HCT116 (cell line): ENCODE data around the gene COBL. TPM values are rescaled to one million over a fixed set of nuclear protein-coding genes. Genes with fewer than 3 reads are reported as not detected.

Experiments
- ATAC-seq: fragments of 200-7000 bp; cut with Tn5 transposase; 2 replicates; pipeline ENCODE4 v1.9.1; 2020; ENCODE audit warnings: mild to moderate bottlenecking, moderate library complexity
- BruUV-seq: library from RNA; stranded (reverse); fragments of 400-500 nt; replicated peaks from 2 replicates; lab custom pipeline; 2021; lab: Mats Ljungman, UMichigan
- CTCF ChIA-PET: fragments of 300-600 bp; sonication (Branson Sonifier 250); formaldehyde crosslinking; loops from one replicate; lab custom pipeline; 2021; ENCODE audit warnings: antibody characterized with exemption; lab: Charles Lee
- POLR2A ChIA-PET: fragments of 300-600, 350-600 bp; sonication (Branson Sonifier 250); formaldehyde crosslinking; loops from one replicate; lab custom pipeline; 2021; ENCODE audit warnings: antibody characterized with exemption; lab: Charles Lee
- RAD21 ChIA-PET, 2 experiments: fragments of 300-600 bp; sonication (Branson Sonifier 250); formaldehyde crosslinking; loops; one replicate each; lab custom pipeline; 2023; ENCODE audit warnings: low total read pairs in 2 of 2; ENCODE audit not compliant: uncharacterized antibody in 2 of 2, unreplicated experiment in 2 of 2, low non-redundant PET in 1 of 2; lab: Charles Lee
- DNase-seq: peaks from one replicate; pipeline ENCODE4 v3.0.0-alpha.2; 2010; ENCODE audit warnings: low read depth, low spot score
- H2AFZ ChIP-seq: fragments of 200-600 bp; shearing (Covaris generic), sonication (generic); 2 replicates; pipeline ENCODE4 v1.6.1; 2017; ENCODE audit warnings: low read depth, mixed run types, mixed read lengths, antibody characterized with exemption, low read length; ENCODE audit not compliant: poor library complexity, severe bottlenecking
- H3K27ac ChIP-seq: 2 replicates; pipeline ENCODE4 v1.5.1; 2012; ENCODE audit warnings: low read depth, low read length
- H3K27me3 ChIP-seq: fragments of 200-600 bp; sonication (generic); 2 replicates; pipeline ENCODE4 v1.6.1; 2016; ENCODE audit warnings: mixed run types, low read length, mixed read lengths; ENCODE audit not compliant: insufficient read depth
- H3K36me3 ChIP-seq, 2 experiments: fragments of 200-500 bp in 1 of 2; fragments of 200-600 bp in 1 of 2; sonication (Bioruptor generic) in 1 of 2; sonication (generic) in 1 of 2; 2 replicates each; pipeline versions ENCODE4 v1.5.1 to v1.6.1; 2014 to 2016; ENCODE audit warnings: low read length in 2 of 2, inconsistent platforms in 1 of 2, mixed read lengths in 1 of 2, mixed run types in 1 of 2; ENCODE audit not compliant: insufficient read depth in 2 of 2, control insufficient read depth in 1 of 2
- H3K4me1 ChIP-seq, 2 experiments: fragments of 200-600 bp in 1 of 2; sonication (generic) in 1 of 2; 2 replicates each; pipeline versions ENCODE4 v1.5.1 to v1.6.1; 2012 to 2017; ENCODE audit warnings: low read length in 2 of 2, inconsistent platforms in 1 of 2, mild to moderate bottlenecking in 1 of 2, mixed read lengths in 1 of 2, mixed run types in 1 of 2, moderate library complexity in 1 of 2; ENCODE audit not compliant: insufficient read depth in 2 of 2, control insufficient read depth in 1 of 2
- H3K4me2 ChIP-seq: fragments of 200-600 bp; sonication (generic); 2 replicates; pipeline ENCODE4 v1.6.1; 2017; ENCODE audit warnings: mixed run types, low read length, mixed read lengths
- H3K4me3 ChIP-seq, 2 experiments: fragments of 200-600 bp in 1 of 2; sonication (generic) in 1 of 2; replicated peaks in 1 of 2; 2 replicates each; pipeline ENCODE4 v1.5.1; 2011 to 2016; ENCODE audit warnings: low read length in 2 of 2, control low read depth in 1 of 2, low read depth in 1 of 2, mild to moderate bottlenecking in 1 of 2, mixed read lengths in 1 of 2, mixed run types in 1 of 2
- H3K79me2 ChIP-seq: fragments of 200-600 bp; sonication (generic); 2 replicates; pipeline ENCODE4 v1.6.1; 2017; ENCODE audit warnings: mild to moderate bottlenecking, mixed run types, low read length, moderate library complexity, mixed read lengths; ENCODE audit not compliant: insufficient read depth
- H3K9ac ChIP-seq: fragments of 200-600 bp; sonication (generic); 2 replicates; pipeline ENCODE4 v1.6.1; 2016; ENCODE audit warnings: low read length, mixed read lengths
- H3K9me2 ChIP-seq: fragments of 200-600 bp; sonication (generic), shearing (Covaris generic); 2 replicates; pipeline ENCODE4 v1.6.1; 2017; ENCODE audit warnings: mixed run types, mild to moderate bottlenecking, moderate library complexity; ENCODE audit not compliant: insufficient read depth
- H3K9me3 ChIP-seq, 2 experiments: fragments of 200-500 bp in 1 of 2; fragments of 200-600 bp in 1 of 2; sonication (Bioruptor generic) in 1 of 2; sonication (generic) in 1 of 2; 2 replicates each; pipeline ENCODE4 v1.6.1; 2014 to 2017; ENCODE audit warnings: low read length in 2 of 2, mixed read lengths in 2 of 2, inconsistent platforms in 1 of 2, low read depth in 1 of 2, mild to moderate bottlenecking in 1 of 2, mixed run types in 1 of 2, moderate library complexity in 1 of 2; ENCODE audit not compliant: control insufficient read depth in 1 of 2, insufficient read depth in 1 of 2
- H4K20me1 ChIP-seq: fragments of 200-600 bp; sonication (generic), shearing (Covaris generic); 2 replicates; pipeline ENCODE4 v1.6.1; 2017; ENCODE audit warnings: mixed run types, mild to moderate bottlenecking, moderate library complexity; ENCODE audit not compliant: insufficient read depth
- EGR1 ChIP-seq: IDR thresholded peaks from 2 replicates; pipeline ENCODE4 v1.6.1; 2012; ENCODE audit warnings: low read depth
- EZH2phosphoT487 ChIP-seq: fragments of 200-600 bp; IDR thresholded peaks from 2 replicates; pipeline ENCODE4 v1.6.1; 2018; ENCODE audit warnings: antibody characterized with exemption, borderline replicate concordance
- POLR2A ChIP-seq: IDR thresholded peaks from 2 replicates; pipeline ENCODE4 v1.7.0; 2011; ENCODE audit warnings: borderline replicate concordance; ENCODE audit not compliant: insufficient read depth, insufficient read length; ENCODE audit errors: extremely low read depth
- RAD21 ChIP-seq: IDR thresholded peaks from 2 replicates; pipeline ENCODE4 v1.6.1; 2012; ENCODE audit warnings: low read depth, mild to moderate bottlenecking
- SIN3A ChIP-seq: IDR thresholded peaks from 2 replicates; pipeline ENCODE4 v1.6.1; 2012; ENCODE audit warnings: low read depth
- intact Hi-C: fragments of 100-400 bp; cut with micrococcal nuclease; formaldehyde crosslinking; loops from 2 replicates; pipeline ENCODE4 v1.10.0; 2022
- total RNA-seq: library from RNA; stranded (reverse); gene quantifications from one replicate; pipeline ENCODE4 v1.2.1, GENCODE V29; 2021; ENCODE audit not compliant: unreplicated experiment
- TF ChIP-seq, protein P1 (sequence below): IDR thresholded peaks from 2 replicates; pipeline ENCODE4 v1.6.1; 2011; ENCODE audit warnings: mild to moderate bottlenecking, low read length, moderate library complexity; ENCODE audit not compliant: insufficient replicate concordance; ENCODE audit errors: extremely low read depth
- TF ChIP-seq, protein P2 (sequence below): IDR thresholded peaks from 2 replicates; pipeline ENCODE4 v1.6.1; 2012
- TF ChIP-seq, protein P3 (sequence below): IDR thresholded peaks from 2 replicates; pipeline ENCODE4 v1.6.1; 2012; ENCODE audit warnings: low read depth

COBL gene
- total RNA-seq, 1 experiment from 2014 or later = 19.3 TPM

DNA sequence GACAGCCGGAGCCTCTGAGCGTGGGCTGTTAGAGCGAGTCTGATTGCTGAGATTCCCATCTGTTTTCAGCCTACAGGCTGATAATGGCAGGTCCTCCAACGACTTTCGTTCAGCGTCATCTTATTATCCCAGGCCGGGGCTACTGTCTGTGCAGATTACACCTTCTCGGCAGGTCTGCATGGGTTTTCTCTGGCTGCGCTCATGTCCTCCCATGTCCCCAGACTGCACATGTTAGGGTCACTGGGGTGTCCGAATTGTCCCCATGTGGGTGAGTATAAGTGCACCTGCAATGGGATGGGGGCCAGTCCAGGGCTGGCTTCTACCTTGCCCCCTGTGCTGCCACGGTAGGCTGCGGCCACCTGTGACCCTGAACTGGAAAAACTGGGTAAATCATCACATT, 257.8 kb downstream of the COBL start:
- Histone ChIP-seq H3K9me3 (no peaks in the 10 kb centered on the region), H2AFZ (no peak overlapping the region), H3K9ac (no peak overlapping the region), H3K27me3 (no peaks in the 10 kb centered on the region), H3K4me3 (no peak overlapping the region), H3K4me2 (no peak overlapping the region), H3K9me2 (no peaks in the 10 kb centered on the region), H3K4me1 (no peaks in the 10 kb centered on the region), H3K27ac (no peak overlapping the region), H4K20me1 (no peaks in the 10 kb centered on the region), H3K36me3 (no peaks in the 10 kb centered on the region), H3K79me2 (no peaks in the 10 kb centered on the region)
- DNase-seq (no peak), ATAC-seq (no peak)
- RAD21 ChIA-PET = no interaction called here
- CTCF ChIA-PET = no interaction called here
- intact Hi-C loops = no loop called here
- no peak for TF ChIP-seq RAD21
- TF ChIP-seq, protein P1, sequence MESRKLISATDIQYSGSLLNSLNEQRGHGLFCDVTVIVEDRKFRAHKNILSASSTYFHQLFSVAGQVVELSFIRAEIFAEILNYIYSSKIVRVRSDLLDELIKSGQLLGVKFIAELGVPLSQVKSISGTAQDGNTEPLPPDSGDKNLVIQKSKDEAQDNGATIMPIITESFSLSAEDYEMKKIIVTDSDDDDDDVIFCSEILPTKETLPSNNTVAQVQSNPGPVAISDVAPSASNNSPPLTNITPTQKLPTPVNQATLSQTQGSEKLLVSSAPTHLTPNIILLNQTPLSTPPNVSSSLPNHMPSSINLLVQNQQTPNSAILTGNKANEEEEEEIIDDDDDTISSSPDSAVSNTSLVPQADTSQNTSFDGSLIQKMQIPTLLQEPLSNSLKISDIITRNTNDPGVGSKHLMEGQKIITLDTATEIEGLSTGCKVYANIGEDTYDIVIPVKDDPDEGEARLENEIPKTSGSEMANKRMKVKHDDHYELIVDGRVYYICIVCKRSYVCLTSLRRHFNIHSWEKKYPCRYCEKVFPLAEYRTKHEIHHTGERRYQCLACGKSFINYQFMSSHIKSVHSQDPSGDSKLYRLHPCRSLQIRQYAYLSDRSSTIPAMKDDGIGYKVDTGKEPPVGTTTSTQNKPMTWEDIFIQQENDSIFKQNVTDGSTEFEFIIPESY = no peak
- TF ChIP-seq, protein P2, sequence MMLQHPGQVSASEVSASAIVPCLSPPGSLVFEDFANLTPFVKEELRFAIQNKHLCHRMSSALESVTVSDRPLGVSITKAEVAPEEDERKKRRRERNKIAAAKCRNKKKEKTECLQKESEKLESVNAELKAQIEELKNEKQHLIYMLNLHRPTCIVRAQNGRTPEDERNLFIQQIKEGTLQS = no peak
- TF ChIP-seq, protein P3, sequence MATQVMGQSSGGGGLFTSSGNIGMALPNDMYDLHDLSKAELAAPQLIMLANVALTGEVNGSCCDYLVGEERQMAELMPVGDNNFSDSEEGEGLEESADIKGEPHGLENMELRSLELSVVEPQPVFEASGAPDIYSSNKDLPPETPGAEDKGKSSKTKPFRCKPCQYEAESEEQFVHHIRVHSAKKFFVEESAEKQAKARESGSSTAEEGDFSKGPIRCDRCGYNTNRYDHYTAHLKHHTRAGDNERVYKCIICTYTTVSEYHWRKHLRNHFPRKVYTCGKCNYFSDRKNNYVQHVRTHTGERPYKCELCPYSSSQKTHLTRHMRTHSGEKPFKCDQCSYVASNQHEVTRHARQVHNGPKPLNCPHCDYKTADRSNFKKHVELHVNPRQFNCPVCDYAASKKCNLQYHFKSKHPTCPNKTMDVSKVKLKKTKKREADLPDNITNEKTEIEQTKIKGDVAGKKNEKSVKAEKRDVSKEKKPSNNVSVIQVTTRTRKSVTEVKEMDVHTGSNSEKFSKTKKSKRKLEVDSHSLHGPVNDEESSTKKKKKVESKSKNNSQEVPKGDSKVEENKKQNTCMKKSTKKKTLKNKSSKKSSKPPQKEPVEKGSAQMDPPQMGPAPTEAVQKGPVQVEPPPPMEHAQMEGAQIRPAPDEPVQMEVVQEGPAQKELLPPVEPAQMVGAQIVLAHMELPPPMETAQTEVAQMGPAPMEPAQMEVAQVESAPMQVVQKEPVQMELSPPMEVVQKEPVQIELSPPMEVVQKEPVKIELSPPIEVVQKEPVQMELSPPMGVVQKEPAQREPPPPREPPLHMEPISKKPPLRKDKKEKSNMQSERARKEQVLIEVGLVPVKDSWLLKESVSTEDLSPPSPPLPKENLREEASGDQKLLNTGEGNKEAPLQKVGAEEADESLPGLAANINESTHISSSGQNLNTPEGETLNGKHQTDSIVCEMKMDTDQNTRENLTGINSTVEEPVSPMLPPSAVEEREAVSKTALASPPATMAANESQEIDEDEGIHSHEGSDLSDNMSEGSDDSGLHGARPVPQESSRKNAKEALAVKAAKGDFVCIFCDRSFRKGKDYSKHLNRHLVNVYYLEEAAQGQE = no peak
- TF ChIP-seq EZH2phosphoT487 = no peak
- TF ChIP-seq EGR1 = no peak
- no peak for TF ChIP-seq SIN3A
- no peak for TF ChIP-seq POLR2A
- POLR2A ChIA-PET = no interaction called here
- no TSS peak for BruUV-seq
